T-helper 22 cell (primary cell): ENCODE results near the gene BEAN1.
"Not testable (repeated sequence)": the region's sequence is repeated elsewhere in the genome, so short reads cannot be mapped to it uniquely, and the experiment has no call there.

Source experiments
- DNase-seq: peaks from one replicate; pipeline ENCODE4 v3.0.0-alpha.2; 2020; ENCODE audit warnings: low read depth

Gene BEAN1

GRCh38 chr16:66441586-66442375, 14.7 kb downstream of the BEAN1 start:
- DNase-seq = no peak

GRCh38 chr16:66442502-66443268, 15.6 kb downstream of the BEAN1 start:
- no peak for DNase-seq

- no peak for DNase-seq
Measured at GRCh38 chr16:66443269-66443652, 16.2 kb downstream of the BEAN1 start.

- DNase-seq = no peak
Measured at GRCh38 chr16:66444049-66444481, 17.0 kb downstream of the BEAN1 start.

GRCh38 chr16:66446737-66447136, 19.6 kb downstream of the BEAN1 start:
- DNase-seq = no peak

GRCh38 chr16:66447491-66447890, 20.4 kb downstream of the BEAN1 start:
- DNase-seq = no peak

GRCh38 chr16:66451548-66451947, 24.5 kb downstream of the BEAN1 start:
- no peak for DNase-seq

- not testable (repeated sequence) for DNase-seq
Measured at GRCh38 chr16:66453230-66453629, 26.1 kb downstream of the BEAN1 start.

- no peak for DNase-seq
Measured at GRCh38 chr16:66454751-66455150, 27.7 kb downstream of the BEAN1 start.

- no peak for DNase-seq
Measured at GRCh38 chr16:66455970-66456369, 28.9 kb downstream of the BEAN1 start.

- no peak for DNase-seq
Measured at GRCh38 chr16:66457888-66458287, 30.8 kb downstream of the BEAN1 start.

- no peak for DNase-seq
Measured at GRCh38 chr16:66458292-66458691, 31.2 kb downstream of the BEAN1 start.

- DNase-seq = no peak
Measured at GRCh38 chr16:66458853-66459252, 31.8 kb downstream of the BEAN1 start.

GRCh38 chr16:66459878-66460277, 32.8 kb downstream of the BEAN1 start:
- DNase-seq = no peak

GRCh38 chr16:66460703-66461102, 33.6 kb downstream of the BEAN1 start:
- DNase-seq = no peak

GRCh38 chr16:66462912-66463311, 35.8 kb downstream of the BEAN1 start:
- no peak for DNase-seq

GRCh38 chr16:66465946-66466345, 38.9 kb downstream of the BEAN1 start:
- not testable (repeated sequence) for DNase-seq

- DNase-seq = not testable (repeated sequence)
Measured at GRCh38 chr16:66466636-66467035, 39.5 kb downstream of the BEAN1 start.

- no peak for DNase-seq
Measured at GRCh38 chr16:66467611-66468010, 40.5 kb downstream of the BEAN1 start.

GRCh38 chr16:66468321-66468965, 41.3 kb downstream of the BEAN1 start:
- DNase-seq = no peak

GRCh38 chr16:66469291-66469946, 42.3 kb downstream of the BEAN1 start:
- no peak for DNase-seq

- DNase-seq = no peak
Measured at GRCh38 chr16:66469947-66470546, 43.0 kb downstream of the BEAN1 start.
